Body of pancreas (tissue), 4 donors: ENCODE measurements around the gene CDHR1.

Experiments used
- POLR2A ChIP-seq, 3 donors: fragments of 450-650 bp; IDR thresholded peaks; one replicate each; pipeline ENCODE4 v1.6.1; 2016; ENCODE audit warnings: antibody characterized with exemption in 3 of 3, mild to moderate bottlenecking in 2 of 3
- TF ChIP-seq, protein P1 (sequence below), 7 experiments: fragments of 450-650 bp in 4 of 7; fragments of 200-600 bp in 3 of 7; sonication (generic) in 3 of 7; IDR thresholded peaks; one replicate each; pipeline ENCODE4 v1.5.1; 2016 to 2019; ENCODE audit warnings: antibody characterized with exemption in 7 of 7

DNA sequence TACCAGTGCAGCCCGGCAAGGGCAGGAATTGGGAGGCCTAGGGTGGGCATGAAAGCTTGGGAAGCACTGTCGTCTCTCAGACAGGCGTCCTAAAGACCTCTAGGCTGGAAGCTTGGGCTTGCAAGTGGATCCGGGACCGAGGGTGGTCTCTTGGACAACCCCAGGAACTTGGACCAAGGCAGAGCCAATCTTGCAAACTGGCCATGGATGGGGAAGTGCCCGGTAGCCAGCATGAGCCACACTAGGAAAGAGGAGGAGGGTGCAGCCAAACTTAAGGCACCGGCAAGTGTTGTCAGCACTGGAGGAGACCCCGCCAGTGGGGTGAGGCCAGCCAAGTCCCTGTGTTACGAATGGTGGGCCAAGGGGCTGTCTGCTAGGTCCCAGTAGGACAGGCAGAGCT, 22.5 kb downstream of the CDHR1 start:
- TF ChIP-seq POLR2A (IDR thresholded peaks at IDR 0.05): no peak
- TF ChIP-seq, protein P1, sequence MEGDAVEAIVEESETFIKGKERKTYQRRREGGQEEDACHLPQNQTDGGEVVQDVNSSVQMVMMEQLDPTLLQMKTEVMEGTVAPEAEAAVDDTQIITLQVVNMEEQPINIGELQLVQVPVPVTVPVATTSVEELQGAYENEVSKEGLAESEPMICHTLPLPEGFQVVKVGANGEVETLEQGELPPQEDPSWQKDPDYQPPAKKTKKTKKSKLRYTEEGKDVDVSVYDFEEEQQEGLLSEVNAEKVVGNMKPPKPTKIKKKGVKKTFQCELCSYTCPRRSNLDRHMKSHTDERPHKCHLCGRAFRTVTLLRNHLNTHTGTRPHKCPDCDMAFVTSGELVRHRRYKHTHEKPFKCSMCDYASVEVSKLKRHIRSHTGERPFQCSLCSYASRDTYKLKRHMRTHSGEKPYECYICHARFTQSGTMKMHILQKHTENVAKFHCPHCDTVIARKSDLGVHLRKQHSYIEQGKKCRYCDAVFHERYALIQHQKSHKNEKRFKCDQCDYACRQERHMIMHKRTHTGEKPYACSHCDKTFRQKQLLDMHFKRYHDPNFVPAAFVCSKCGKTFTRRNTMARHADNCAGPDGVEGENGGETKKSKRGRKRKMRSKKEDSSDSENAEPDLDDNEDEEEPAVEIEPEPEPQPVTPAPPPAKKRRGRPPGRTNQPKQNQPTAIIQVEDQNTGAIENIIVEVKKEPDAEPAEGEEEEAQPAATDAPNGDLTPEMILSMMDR (IDR thresholded peaks at IDR 0.05): no peak
